ENCODE results near the gene DDOST.

DDOST gene

GRCh38 chr1:20634594-20635084, 26.5 kb downstream of the DDOST start:
- no peak for DNase-seq (ENCODE audit: low spot score)
- no peak for TF ChIP-seq CTCF (IDR thresholded peaks at IDR 0.05; ENCODE audit: extremely low read depth, missing control alignments)

GRCh38 chr1:20634065-20634593, 27.0 kb downstream of the DDOST start:
- DNase-seq (ENCODE audit: low spot score): no peak
- no peak for TF ChIP-seq CTCF (IDR thresholded peaks at IDR 0.05; ENCODE audit: extremely low read depth, missing control alignments)

- TF ChIP-seq CTCF (IDR thresholded peaks at IDR 0.05; ENCODE audit: extremely low read depth, missing control alignments): peak; percentile 94
- DNase-seq (ENCODE audit: low spot score): peak; percentile 93
Measured at GRCh38 chr1:20633190-20634064, 27.7 kb downstream of the DDOST start, which contains the start of gene PINK1. Gene PINK1, plus strand, starts transcription at chr1:20633458. Its CDS starts 91 bp downstream, at chr1:20633549.

GRCh38 chr1:20632386-20632785, 28.8 kb downstream of the DDOST start:
- no peak for TF ChIP-seq CTCF (IDR thresholded peaks at IDR 0.05; ENCODE audit: extremely low read depth, missing control alignments)
- DNase-seq (ENCODE audit: low spot score): no peak

- DNase-seq (ENCODE audit: low spot score): no peak
- no peak for TF ChIP-seq CTCF (IDR thresholded peaks at IDR 0.05; ENCODE audit: extremely low read depth, missing control alignments)
Measured at GRCh38 chr1:20630729-20631128, 30.4 kb downstream of the DDOST start.

GRCh38 chr1:20626524-20626923, 34.6 kb downstream of the DDOST start:
- no peak for DNase-seq (ENCODE audit: low spot score)
- no peak for TF ChIP-seq CTCF (IDR thresholded peaks at IDR 0.05; ENCODE audit: extremely low read depth, missing control alignments)

- DNase-seq (ENCODE audit: low spot score): no peak
- TF ChIP-seq CTCF (IDR thresholded peaks at IDR 0.05; ENCODE audit: extremely low read depth, missing control alignments): no peak
Measured at GRCh38 chr1:20626098-20626427, 35.1 kb downstream of the DDOST start.

Measured in GM20000 (cell line).